HL-60 (cell line): ENCODE data around the gene OXLD1.
A peak's percentile ranks its signal among the peaks of the same experiment; 100 is the strongest.

Source experiments
- DNase-seq, 2 experiments: peaks; one replicate each; pipeline ENCODE4 v3.0.0-alpha.2; 2010 to 2020; ENCODE audit warnings: low read depth in 1 of 2, low spot score in 1 of 2
- H3K27ac ChIP-seq: fragments of 250-450 bp; sonication (Bioruptor Pico); replicated peaks from 2 replicates; pipeline ENCODE4 v1.5.1; 2020; ENCODE audit warnings: mild to moderate bottlenecking, moderate library complexity
- H3K27me3 ChIP-seq: fragments of 250-450 bp; sonication (Bioruptor Pico); 2 replicates; pipeline ENCODE4 v1.5.1; 2021; ENCODE audit warnings: mild to moderate bottlenecking, moderate library complexity; ENCODE audit not compliant: insufficient read depth, poor library complexity, severe bottlenecking
- H3K4me3 ChIP-seq: replicated peaks from 2 replicates; pipeline ENCODE4 v1.5.1; 2011; ENCODE audit warnings: mild to moderate bottlenecking, control low read depth, low read length; ENCODE audit not compliant: insufficient read depth
- GABPA ChIP-seq: IDR thresholded peaks from 2 replicates; pipeline ENCODE4 v1.6.1; 2012; ENCODE audit warnings: low read depth
- POLR2AphosphoS5 ChIP-seq: IDR thresholded peaks from 2 replicates; pipeline ENCODE4 v1.6.1; 2012; ENCODE audit warnings: low read depth
- SPI1 ChIP-seq: IDR thresholded peaks from 2 replicates; pipeline ENCODE4 v1.6.1; 2012; ENCODE audit warnings: low read depth, mild to moderate bottlenecking, borderline replicate concordance
- TF ChIP-seq, protein P1 (sequence below): IDR thresholded peaks from 2 replicates; pipeline ENCODE4 v1.6.1; 2012; ENCODE audit warnings: low read depth; ENCODE audit not compliant: insufficient replicate concordance
- TF ChIP-seq, protein P2 (sequence below): IDR thresholded peaks from one replicate; pipeline ENCODE4 v1.5.1; 2011; ENCODE audit warnings: low read length, control low read depth, inconsistent platforms; ENCODE audit not compliant: insufficient read depth

OXLD1 gene

DNA sequence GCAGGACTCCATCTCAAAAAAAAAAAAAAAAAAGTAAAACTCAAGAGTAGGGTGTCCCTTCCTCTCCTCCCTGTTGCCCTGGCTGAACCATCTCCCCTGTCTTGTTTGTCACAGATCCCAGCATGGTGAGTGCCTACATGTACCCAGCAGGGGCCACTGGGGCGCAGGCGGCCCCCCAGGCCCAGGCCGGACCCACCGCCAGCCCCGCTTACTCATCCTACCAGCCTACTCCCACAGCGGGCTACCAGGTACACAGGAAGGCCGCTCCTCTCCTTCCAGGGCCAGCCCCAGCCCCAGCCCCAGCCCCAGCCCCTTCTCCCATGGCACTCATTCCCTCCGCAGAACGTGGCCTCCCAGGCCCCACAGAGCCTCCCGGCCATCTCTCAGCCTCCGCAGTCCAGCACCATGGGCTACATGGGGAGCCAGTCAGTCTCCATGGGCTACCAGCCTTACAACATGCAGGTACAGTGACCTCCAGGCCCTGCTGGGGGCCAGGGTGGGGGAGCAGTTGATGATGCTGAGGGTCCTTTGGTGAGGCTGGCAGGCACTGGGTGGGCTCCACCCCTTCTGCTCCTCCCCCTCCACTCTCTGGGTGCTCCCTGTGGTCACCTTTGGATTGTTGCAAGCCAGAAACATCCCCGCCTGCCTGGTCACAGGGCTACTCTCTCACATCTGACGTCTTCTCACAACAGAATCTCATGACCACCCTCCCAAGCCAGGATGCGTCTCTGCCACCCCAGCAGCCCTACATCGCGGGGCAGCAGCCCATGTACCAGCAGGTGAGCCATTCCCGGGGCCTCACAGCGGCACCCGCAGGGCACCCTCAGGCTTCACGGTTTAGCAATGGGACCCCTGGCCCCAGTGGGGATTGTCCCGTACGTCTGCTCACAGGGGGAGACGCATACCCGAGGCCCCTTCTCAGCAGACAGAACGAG, 34.2 kb upstream of the OXLD1 start:
- peak overlapping the region; percentile 84; the same call in 1 of the 2 replicates for H3K4me3 ChIP-seq
- H3K27me3 ChIP-seq, result no peaks in the 10 kb centered on the region
- TF ChIP-seq POLR2AphosphoS5 (no peak; the same call in 1 of the 2 replicates), GABPA (no peak), SPI1 (no peak)
- TF ChIP-seq, protein P1, sequence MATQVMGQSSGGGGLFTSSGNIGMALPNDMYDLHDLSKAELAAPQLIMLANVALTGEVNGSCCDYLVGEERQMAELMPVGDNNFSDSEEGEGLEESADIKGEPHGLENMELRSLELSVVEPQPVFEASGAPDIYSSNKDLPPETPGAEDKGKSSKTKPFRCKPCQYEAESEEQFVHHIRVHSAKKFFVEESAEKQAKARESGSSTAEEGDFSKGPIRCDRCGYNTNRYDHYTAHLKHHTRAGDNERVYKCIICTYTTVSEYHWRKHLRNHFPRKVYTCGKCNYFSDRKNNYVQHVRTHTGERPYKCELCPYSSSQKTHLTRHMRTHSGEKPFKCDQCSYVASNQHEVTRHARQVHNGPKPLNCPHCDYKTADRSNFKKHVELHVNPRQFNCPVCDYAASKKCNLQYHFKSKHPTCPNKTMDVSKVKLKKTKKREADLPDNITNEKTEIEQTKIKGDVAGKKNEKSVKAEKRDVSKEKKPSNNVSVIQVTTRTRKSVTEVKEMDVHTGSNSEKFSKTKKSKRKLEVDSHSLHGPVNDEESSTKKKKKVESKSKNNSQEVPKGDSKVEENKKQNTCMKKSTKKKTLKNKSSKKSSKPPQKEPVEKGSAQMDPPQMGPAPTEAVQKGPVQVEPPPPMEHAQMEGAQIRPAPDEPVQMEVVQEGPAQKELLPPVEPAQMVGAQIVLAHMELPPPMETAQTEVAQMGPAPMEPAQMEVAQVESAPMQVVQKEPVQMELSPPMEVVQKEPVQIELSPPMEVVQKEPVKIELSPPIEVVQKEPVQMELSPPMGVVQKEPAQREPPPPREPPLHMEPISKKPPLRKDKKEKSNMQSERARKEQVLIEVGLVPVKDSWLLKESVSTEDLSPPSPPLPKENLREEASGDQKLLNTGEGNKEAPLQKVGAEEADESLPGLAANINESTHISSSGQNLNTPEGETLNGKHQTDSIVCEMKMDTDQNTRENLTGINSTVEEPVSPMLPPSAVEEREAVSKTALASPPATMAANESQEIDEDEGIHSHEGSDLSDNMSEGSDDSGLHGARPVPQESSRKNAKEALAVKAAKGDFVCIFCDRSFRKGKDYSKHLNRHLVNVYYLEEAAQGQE, result no peak
- TF ChIP-seq, protein P2, sequence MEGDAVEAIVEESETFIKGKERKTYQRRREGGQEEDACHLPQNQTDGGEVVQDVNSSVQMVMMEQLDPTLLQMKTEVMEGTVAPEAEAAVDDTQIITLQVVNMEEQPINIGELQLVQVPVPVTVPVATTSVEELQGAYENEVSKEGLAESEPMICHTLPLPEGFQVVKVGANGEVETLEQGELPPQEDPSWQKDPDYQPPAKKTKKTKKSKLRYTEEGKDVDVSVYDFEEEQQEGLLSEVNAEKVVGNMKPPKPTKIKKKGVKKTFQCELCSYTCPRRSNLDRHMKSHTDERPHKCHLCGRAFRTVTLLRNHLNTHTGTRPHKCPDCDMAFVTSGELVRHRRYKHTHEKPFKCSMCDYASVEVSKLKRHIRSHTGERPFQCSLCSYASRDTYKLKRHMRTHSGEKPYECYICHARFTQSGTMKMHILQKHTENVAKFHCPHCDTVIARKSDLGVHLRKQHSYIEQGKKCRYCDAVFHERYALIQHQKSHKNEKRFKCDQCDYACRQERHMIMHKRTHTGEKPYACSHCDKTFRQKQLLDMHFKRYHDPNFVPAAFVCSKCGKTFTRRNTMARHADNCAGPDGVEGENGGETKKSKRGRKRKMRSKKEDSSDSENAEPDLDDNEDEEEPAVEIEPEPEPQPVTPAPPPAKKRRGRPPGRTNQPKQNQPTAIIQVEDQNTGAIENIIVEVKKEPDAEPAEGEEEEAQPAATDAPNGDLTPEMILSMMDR, result no peak
- DNase-seq, result no peak
- H3K27ac ChIP-seq, result peak overlapping the region; percentile 95

DNA sequence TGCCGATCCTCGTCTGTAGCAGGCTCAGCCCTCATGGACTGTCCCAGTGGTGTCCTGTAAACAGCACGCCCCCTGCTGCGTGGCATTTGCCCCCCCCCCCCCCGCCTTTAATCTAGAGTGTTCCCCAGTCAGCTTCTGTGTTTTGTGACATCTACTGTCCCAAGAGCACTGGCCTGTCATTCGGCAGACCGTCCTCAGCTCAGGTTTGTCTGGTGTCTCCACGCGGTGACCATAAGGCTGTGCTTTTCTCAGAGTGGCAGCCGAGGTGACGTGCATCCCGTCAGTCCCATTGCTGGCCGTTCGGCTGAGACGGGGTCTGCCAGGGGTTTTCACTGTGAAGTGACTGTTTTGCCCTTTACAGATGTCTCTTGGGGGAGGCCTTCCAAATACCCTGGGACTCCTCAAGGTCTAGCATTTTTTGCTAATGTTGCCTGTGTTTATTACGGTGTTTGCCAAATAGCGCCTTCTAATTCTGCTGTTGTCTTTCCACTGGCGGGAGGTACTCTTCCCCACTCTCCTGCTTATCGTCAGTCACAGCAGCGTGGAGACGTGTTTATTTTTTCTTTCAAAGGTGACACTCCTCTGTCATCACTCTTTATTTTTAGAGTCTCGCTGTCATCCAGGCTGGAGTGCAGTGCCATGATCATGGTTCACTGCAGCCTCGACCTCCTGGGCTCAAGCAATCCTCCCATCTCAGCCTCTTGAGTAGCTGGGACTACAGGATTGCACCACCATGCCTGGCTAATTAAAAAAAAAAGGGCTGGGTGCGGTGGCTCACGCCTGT, 31.0 kb upstream of the OXLD1 start:
- no peak for TF ChIP-seq SPI1
- peak; percentile 22; the same call in 1 of the 2 replicates for TF ChIP-seq POLR2AphosphoS5
- Histone ChIP-seq H3K4me3 (no peak overlapping the region), H3K27me3 (no peaks in the 10 kb centered on the region), H3K27ac (no peak overlapping the region)
- DNase-seq, result no peak

DNA sequence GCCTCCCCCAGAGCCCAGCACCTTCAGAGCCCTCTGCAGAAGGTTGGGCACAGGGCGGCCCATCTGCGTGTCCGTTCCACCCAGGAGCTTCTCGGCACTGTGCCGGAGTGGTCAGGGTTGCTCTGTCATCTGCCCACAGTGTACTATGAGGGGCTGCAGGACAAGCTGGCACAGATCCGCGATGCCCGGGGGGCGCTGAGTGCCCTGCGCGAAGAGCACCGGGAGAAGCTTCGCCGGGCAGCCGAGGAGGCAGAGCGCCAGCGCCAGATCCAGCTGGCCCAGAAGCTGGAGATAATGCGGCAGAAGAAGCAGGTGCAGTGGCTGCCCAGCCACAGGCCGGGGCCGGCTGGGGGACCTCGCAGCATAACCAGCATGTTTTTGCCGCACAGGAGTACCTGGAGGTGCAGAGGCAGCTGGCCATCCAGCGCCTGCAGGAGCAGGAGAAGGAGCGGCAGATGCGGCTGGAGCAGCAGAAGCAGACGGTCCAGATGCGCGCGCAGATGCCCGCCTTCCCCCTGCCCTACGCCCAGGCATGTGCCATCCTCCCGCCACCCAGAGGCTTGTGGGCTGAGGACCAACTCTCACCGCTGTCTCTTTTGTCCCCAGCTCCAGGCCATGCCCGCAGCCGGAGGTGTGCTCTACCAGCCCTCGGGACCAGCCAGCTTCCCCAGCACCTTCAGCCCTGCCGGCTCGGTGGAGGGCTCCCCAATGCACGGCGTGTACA, 30.0 kb upstream of the OXLD1 start:
- Histone ChIP-seq H3K27me3 (no peaks in the 10 kb centered on the region), H3K27ac (no peak overlapping the region), H3K4me3 (no peak overlapping the region)
- DNase-seq, result no peak
- TF ChIP-seq, protein P2, result no peak
- TF ChIP-seq, protein P1, result no peak
- TF ChIP-seq POLR2AphosphoS5 (no peak), SPI1 (no peak), GABPA (no peak)
